ENCODE results near the gene GNA12. TPM values are rescaled to one million over a fixed set of nuclear protein-coding genes. Genes with fewer than 3 reads are reported as not detected.

The GNA12 gene
- total RNA-seq, 4 donors from 2014 or later, result 22.5 to 63.2 (median 35.1) TPM

DNA sequence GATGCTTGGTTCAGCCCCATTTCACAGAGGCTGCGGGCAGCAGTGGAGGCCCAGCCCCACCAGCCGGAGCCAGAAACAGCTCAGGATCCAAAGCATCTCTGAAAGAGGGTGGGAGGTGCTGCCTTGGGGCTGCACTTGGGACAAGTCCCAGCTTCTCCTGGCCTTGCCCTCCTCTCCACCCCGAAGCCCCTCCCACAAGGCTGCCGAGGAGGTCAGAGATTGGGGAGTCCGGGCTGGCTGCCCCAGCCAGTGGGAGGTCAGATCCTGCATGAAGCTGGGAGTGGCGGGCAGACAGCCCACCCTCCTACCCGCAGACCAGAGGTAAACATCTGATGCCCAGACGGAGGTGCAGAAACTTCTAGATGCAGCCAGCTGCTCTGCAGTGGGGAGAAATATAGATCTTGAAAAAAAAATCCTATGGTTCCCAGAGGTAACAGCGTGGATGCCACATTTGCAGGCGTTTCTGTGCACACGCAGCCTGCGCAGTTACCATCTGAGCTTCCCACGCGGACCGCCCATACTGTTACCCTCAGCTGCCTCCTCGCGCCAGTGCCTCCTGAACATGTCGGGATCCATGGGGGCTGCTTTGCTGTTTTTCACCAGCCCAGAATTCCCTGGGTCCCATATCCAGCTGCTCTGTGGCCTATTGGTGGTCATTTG, 36.9 kb upstream of the GNA12 start:
- ATAC-seq, result no peak
- Histone ChIP-seq H3K4me1 (no peaks in the 10 kb centered on the region), H3K27ac (no peak overlapping the region), H3K36me3 (no peaks in the 10 kb centered on the region), H3K27me3 (peaks cover 24% of the 10 kb centered on the region), H3K9me3 (no peaks in the 10 kb centered on the region), H3K4me3 (no peak overlapping the region)
- TF ChIP-seq POLR2AphosphoS5 (IDR thresholded peaks at IDR 0.05), result no peak
- no peak for TF ChIP-seq POLR2A (IDR thresholded peaks at IDR 0.05)
- TF ChIP-seq CTCF (IDR thresholded peaks at IDR 0.05), result no peak
- no peak for TF ChIP-seq EP300 (IDR thresholded peaks at IDR 0.05)
- WGBS, 2 donors (ENCODE audit: low coverage in 1 of 2), result 64 to 74% methylated on average over 5 to 6 of the region's 18 CpGs

DNA sequence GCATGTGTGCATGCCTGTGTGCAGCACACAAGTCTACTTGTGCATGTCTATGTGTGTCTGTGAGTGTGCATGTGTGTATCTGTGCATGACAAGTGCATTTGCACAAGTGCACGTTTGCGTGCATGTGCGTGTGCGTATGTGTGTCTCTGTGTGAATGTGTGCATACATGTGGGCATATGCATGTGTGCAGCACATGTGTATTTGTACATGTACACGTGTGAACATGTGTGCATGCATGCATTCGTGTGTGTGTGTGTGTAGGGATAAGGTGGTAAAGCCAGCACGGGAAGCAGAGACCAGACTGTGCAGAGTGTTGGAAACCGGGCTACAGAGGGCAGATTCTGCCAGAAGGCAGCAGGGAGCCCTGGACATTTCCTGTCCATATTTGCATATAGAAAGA, 35.9 kb upstream of the GNA12 start:
- no peaks in the 10 kb centered on the region for H3K4me1 ChIP-seq
- peaks cover 28% of the 10 kb centered on the region for H3K27me3 ChIP-seq
- TF ChIP-seq POLR2AphosphoS5 (IDR thresholded peaks at IDR 0.05) (no peak), CTCF (IDR thresholded peaks at IDR 0.05) (no peak), EP300 (IDR thresholded peaks at IDR 0.05) (no peak), POLR2A (IDR thresholded peaks at IDR 0.05) (no peak)
- no peaks in the 10 kb centered on the region for H3K9me3 ChIP-seq
- H3K27ac ChIP-seq, result no peak overlapping the region
- no peak overlapping the region for H3K4me3 ChIP-seq
- H3K36me3 ChIP-seq, result no peaks in the 10 kb centered on the region
- 60 to 96% methylated on average over 4 to 8 of the region's 8 CpGs for WGBS, 2 donors (ENCODE audit: low coverage in 1 of 2)
- ATAC-seq, result no peak

DNA sequence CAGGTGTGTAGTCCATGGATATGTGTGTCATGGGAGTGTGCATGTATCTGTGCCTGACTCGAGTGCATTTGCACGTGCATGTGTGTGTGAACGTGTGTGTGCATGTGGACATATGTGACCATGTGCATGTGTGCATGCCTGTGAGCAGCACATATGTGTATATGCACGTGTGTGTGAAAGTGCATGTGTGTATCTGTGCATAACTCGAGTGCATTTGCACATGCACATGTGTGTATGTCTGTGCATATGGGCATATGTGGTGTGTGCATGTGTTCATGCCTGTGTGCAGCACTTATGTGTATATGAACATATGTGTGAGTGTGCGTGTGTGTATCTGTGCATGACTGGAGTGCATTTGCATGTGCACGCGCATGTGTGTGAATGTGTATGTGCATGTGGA, 35.2 kb upstream of the GNA12 start:
- peaks cover 28% of the 10 kb centered on the region for H3K27me3 ChIP-seq
- no peaks in the 10 kb centered on the region for H3K9me3 ChIP-seq
- H3K27ac ChIP-seq, result no peak overlapping the region
- 84 to 100% methylated on average over 4 to 7 of the region's 8 CpGs for WGBS, 2 donors (ENCODE audit: low coverage in 1 of 2)
- H3K4me3 ChIP-seq, result no peak overlapping the region
- H3K36me3 ChIP-seq, result no peaks in the 10 kb centered on the region
- TF ChIP-seq POLR2AphosphoS5 (IDR thresholded peaks at IDR 0.05) (no peak), CTCF (IDR thresholded peaks at IDR 0.05) (no peak), EP300 (IDR thresholded peaks at IDR 0.05) (no peak), POLR2A (IDR thresholded peaks at IDR 0.05) (no peak)
- ATAC-seq, result no peak
- H3K4me1 ChIP-seq, result no peaks in the 10 kb centered on the region

GRCh38 chr7:2878306-2878705, 34.2 kb upstream of the GNA12 start:
- no peak for TF ChIP-seq POLR2A (IDR thresholded peaks at IDR 0.05)
- TF ChIP-seq CTCF (IDR thresholded peaks at IDR 0.05), result no peak
- TF ChIP-seq POLR2AphosphoS5 (IDR thresholded peaks at IDR 0.05), result no peak
- no peak for TF ChIP-seq EP300 (IDR thresholded peaks at IDR 0.05)
- no peaks in the 10 kb centered on the region for H3K9me3 ChIP-seq
- H3K36me3 ChIP-seq, result no peaks in the 10 kb centered on the region
- H3K27me3 ChIP-seq, result peaks cover 24% of the 10 kb centered on the region
- ATAC-seq, result no peak
- no peak overlapping the region for H3K4me3 ChIP-seq
- 69 to 72% methylated on average over 2 to 3 of the region's 3 CpGs for WGBS, 2 donors (ENCODE audit: low coverage in 1 of 2)
- H3K27ac ChIP-seq, result no peak overlapping the region
- no peaks in the 10 kb centered on the region for H3K4me1 ChIP-seq

DNA sequence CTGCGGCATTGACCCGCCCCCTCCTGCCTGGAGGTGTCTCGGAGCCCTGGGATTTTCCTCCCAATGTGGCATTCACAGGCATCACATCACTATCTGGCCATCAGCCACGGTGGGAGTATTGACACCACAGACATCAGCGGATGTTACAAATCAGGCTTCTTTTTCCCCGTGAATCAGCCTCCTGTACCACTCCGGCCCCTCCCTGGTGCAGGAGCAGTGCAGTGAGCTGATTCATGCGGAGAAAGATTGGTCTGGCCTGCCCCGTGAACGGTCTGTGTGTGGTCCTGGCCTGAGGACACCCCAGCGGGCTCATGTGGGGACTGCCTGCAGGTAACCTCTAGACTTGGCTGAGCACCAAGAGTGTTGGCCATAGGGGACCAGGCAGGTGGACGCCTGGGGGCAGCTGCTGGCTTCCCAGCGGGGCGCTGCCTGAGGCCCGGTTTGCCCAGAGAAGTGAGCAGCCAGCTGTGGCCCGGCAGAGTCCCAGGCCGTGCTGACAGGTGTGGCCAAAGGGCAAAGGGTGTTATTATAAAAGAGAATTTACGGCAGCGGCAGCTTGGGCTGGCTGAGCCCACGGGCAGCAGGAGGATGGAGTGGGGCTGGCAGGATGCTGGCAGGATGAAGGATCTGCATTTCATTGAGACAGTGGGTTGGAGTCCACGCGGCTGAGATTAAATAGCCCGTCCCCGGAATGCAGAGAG, 32.1 kb upstream of the GNA12 start:
- no peak for TF ChIP-seq EP300 (IDR thresholded peaks at IDR 0.05)
- no peak for TF ChIP-seq POLR2A (IDR thresholded peaks at IDR 0.05)
- H3K36me3 ChIP-seq, result no peaks in the 10 kb centered on the region
- H3K4me1 ChIP-seq, result peaks cover 0 to under 1% (median 0%) of the 10 kb centered on the region in 3 donors
- 51 to 54% methylated on average over 7 to 9 of the region's 24 CpGs for WGBS, 2 donors (ENCODE audit: low coverage in 1 of 2)
- no peak for ATAC-seq
- H3K9me3 ChIP-seq, result no peaks in the 10 kb centered on the region
- H3K4me3 ChIP-seq, result no peak overlapping the region
- no peak overlapping the region for H3K27ac ChIP-seq
- H3K27me3 ChIP-seq, result peaks cover 13% of the 10 kb centered on the region

Data from gastroesophageal sphincter (tissue), 4 donors.